ENCODE measurements around the gene MLPH.

MLPH gene

DNA sequence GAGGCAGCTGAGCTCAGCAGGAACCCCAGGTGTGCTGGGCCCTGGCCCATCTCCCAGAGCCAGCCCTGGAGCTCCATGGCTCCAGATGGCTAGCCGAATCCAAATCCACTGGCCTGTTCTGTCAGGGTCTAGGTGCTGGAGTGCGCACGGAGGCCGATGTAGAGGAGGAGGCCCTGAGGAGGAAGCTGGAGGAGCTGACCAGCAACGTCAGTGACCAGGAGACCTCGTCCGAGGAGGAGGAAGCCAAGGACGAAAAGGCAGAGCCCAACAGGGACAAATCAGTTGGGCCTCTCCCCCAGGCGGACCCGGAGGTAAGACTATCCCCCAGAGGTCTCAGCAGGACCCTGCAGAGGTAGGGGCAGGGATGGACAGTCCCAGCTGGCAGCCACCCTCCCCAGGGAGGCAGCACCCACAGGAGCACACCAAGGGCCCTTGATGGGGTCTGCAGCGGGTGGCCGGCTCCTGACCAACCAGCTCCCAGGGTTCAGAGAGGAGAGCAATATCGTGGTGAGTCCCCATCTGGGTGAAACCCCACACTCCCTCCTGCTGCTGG, 53.2 kb downstream of the MLPH start:
- FAIRE-seq, result no peak
- TF ChIP-seq POLR2A (IDR thresholded peaks at IDR 0.05; ENCODE audit: low read depth, low read length) (no peak), PAX5 (IDR thresholded peaks at IDR 0.05; ENCODE audit: insufficient read depth, low read length, severe bottlenecking) (no peak), POLR2AphosphoS5 (IDR thresholded peaks at IDR 0.05; ENCODE audit: low read depth, low read length) (no peak), POU2F2 (IDR thresholded peaks at IDR 0.05; ENCODE audit: low read depth, low read length) (no peak), SPI1 (IDR thresholded peaks at IDR 0.05; ENCODE audit: low read depth, low read length) (no peak), TAF1 (IDR thresholded peaks at IDR 0.05; ENCODE audit: low read depth, low read length) (no peak)
- DNase-seq (ENCODE audit: insufficient read length, low spot score), result no peak

DNA sequence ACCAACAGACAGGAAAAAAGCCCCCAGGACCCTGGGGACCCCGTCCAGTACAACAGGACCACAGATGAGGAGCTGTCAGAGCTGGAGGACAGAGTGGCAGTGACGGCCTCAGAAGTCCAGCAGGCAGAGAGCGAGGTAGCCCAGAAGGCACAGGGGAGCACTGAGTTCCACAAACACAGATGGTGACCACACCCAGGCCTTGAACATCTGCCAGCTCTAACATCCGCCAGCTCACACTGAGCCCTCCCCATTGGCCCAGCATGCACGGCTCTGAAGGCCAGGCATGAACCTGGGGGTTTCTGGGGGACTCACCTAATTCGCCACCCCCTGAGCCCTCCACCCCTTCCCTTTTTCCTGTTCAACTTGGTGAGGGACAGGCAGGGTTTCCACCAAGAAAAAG, 53.8 kb downstream of the MLPH start:
- FAIRE-seq (no peak), DNase-seq (ENCODE audit: insufficient read length, low spot score) (no peak)
- TF ChIP-seq POLR2AphosphoS5 (IDR thresholded peaks at IDR 0.05; ENCODE audit: low read depth, low read length) (no peak), SPI1 (IDR thresholded peaks at IDR 0.05; ENCODE audit: low read depth, low read length) (no peak), PAX5 (IDR thresholded peaks at IDR 0.05; ENCODE audit: insufficient read depth, low read length, severe bottlenecking) (no peak), POLR2A (IDR thresholded peaks at IDR 0.05; ENCODE audit: low read depth, low read length) (no peak), TAF1 (IDR thresholded peaks at IDR 0.05; ENCODE audit: low read depth, low read length) (no peak), POU2F2 (IDR thresholded peaks at IDR 0.05; ENCODE audit: low read depth, low read length) (no peak)

DNA sequence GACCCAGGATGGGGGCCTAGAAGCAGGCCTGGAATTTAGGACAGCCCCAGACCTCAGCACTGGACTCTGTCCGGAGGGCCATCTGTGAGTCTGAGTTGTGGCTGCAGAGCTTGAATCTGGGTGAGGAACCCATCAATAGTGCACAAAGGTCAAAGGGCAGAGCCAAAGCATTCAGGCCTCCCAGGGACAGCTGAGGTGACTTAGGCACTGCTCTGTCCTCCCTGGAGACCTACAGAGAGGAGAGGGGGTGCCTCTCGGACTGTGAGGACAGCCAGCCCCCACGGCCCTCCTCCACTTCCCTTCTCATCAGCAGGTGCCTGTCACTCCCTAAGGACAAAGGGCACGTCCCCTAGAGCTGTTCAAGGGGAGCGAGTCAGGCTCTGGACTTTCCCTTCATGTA, 54.2 kb downstream of the MLPH start:
- TF ChIP-seq POLR2AphosphoS5 (IDR thresholded peaks at IDR 0.05; ENCODE audit: low read depth, low read length) (no peak), POLR2A (IDR thresholded peaks at IDR 0.05; ENCODE audit: low read depth, low read length) (no peak), PAX5 (IDR thresholded peaks at IDR 0.05; ENCODE audit: insufficient read depth, low read length, severe bottlenecking) (no peak), TAF1 (IDR thresholded peaks at IDR 0.05; ENCODE audit: low read depth, low read length) (no peak), POU2F2 (IDR thresholded peaks at IDR 0.05; ENCODE audit: low read depth, low read length) (no peak), SPI1 (IDR thresholded peaks at IDR 0.05; ENCODE audit: low read depth, low read length) (no peak)
- no peak for FAIRE-seq
- DNase-seq (ENCODE audit: insufficient read length, low spot score), result no peak

DNA sequence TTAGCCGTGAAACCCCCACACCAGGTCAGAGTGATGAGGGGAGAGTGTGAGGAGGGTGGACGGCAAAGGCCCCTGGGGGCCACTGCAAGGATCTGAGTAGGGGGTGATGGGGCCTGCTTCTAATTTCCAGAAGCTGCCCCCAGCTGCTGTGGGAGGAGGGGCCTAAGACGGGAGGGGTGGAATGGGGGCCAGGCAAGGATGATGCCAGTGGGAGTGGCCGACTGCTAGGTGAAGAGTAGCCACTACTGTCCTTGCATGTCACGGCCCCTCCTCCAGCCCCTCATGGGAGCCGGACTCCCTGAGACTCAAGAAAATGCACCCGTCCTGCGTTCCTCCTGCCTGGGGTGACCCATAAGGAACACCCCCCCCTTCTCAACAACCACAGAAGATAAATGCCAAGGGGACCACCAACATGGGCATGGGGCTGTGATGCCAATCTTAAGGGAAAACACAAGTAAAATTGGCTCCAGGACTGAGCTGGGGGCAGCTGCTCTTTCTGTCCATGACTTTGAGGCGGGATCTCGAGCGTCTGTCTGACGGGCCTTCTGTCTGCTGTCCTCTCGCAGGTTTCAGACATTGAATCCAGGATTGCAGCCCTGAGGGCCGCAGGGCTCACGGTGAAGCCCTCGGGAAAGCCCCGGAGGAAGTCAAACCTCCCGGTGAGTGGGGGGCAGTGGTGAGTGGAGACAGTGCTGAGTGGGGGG, 55.1 kb downstream of the MLPH start:
- TF ChIP-seq POLR2AphosphoS5 (IDR thresholded peaks at IDR 0.05; ENCODE audit: low read depth, low read length) (no peak), TAF1 (IDR thresholded peaks at IDR 0.05; ENCODE audit: low read depth, low read length) (no peak), SPI1 (IDR thresholded peaks at IDR 0.05; ENCODE audit: low read depth, low read length) (no peak), POU2F2 (IDR thresholded peaks at IDR 0.05; ENCODE audit: low read depth, low read length) (no peak), POLR2A (IDR thresholded peaks at IDR 0.05; ENCODE audit: low read depth, low read length) (no peak), PAX5 (IDR thresholded peaks at IDR 0.05; ENCODE audit: insufficient read depth, low read length, severe bottlenecking) (no peak)
- no peak for DNase-seq (ENCODE audit: insufficient read length, low spot score)
- FAIRE-seq, result no peak

DNA sequence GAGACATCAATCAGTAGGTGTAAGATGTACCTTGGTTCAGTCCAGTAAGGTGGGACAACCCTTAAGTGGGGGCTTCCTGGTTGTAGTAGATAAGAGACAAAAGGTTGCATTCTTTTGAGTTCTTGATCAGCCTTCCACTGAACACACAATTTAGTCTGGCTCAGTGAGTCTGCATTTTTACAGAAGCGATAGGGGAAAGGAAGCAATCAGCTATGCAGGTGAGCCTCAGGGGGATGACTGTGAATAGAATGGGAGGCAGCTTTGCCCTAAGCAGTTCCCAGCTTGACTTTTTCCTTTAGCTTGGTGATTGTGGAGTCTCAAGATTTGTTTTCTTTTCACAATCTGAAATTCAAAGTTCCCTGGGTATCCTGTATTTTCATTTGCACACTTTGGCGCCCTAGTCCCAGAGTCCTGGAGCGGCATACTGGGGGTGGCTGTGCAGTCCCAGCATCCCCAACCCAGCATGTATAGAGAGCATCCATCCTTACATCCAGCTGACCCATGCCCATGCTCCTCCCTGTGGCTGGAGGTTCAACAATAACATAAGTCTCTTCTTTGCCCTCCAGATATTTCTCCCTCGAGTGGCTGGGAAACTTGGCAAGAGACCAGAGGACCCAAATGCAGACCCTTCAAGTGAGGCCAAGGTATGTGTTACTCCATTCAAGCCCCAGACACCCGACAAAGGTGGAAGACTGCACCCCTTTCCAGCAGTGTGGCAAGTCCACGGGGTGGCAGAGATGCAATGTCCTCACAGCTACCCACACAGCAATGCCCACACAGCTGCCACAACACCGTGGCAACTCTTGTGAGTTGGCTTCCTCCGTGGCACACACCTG, 59.2 kb downstream of the MLPH start:
- DNase-seq (ENCODE audit: insufficient read length, low spot score), result no peak
- no peak for TF ChIP-seq SPI1 (IDR thresholded peaks at IDR 0.05; ENCODE audit: low read depth, low read length)
- TF ChIP-seq PAX5 (IDR thresholded peaks at IDR 0.05; ENCODE audit: insufficient read depth, low read length, severe bottlenecking), result no peak
- TF ChIP-seq POLR2A (IDR thresholded peaks at IDR 0.05; ENCODE audit: low read depth, low read length), result no peak
- TF ChIP-seq TAF1 (IDR thresholded peaks at IDR 0.05; ENCODE audit: low read depth, low read length), result no peak
- no peak for TF ChIP-seq POU2F2 (IDR thresholded peaks at IDR 0.05; ENCODE audit: low read depth, low read length)
- TF ChIP-seq POLR2AphosphoS5 (IDR thresholded peaks at IDR 0.05; ENCODE audit: low read depth, low read length), result no peak
- no peak for FAIRE-seq

DNA sequence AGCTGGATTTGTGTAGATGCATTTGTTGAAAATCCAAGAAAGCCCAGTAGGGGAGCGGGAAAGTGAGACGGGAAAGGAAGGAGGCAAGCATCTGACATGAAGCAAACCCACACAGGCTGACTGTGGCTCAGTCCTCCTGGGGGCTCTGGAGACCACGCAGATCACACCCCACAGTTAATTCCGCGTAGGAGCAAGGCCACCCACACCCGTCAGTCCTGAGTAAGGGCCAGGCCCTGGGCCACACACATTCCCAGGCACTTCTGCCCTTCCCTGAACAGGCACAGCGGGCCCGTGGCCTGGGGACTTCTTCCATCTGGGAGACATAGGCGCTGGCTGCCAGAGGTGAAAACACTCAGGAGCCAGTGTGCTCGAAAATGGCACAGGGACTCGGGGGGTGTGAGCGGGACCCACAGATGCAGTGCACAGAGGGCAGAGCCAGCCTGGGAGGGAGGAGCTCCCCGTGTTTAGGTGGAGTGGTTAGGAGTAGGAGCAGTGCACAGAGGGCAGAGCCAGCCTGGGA, 59.9 kb downstream of the MLPH start:
- DNase-seq (ENCODE audit: insufficient read length, low spot score) (no peak), FAIRE-seq (no peak)
- TF ChIP-seq PAX5 (IDR thresholded peaks at IDR 0.05; ENCODE audit: insufficient read depth, low read length, severe bottlenecking) (no peak), TAF1 (IDR thresholded peaks at IDR 0.05; ENCODE audit: low read depth, low read length) (no peak), SPI1 (IDR thresholded peaks at IDR 0.05; ENCODE audit: low read depth, low read length) (no peak), POLR2AphosphoS5 (IDR thresholded peaks at IDR 0.05; ENCODE audit: low read depth, low read length) (no peak), POU2F2 (IDR thresholded peaks at IDR 0.05; ENCODE audit: low read depth, low read length) (no peak), POLR2A (IDR thresholded peaks at IDR 0.05; ENCODE audit: low read depth, low read length) (no peak)

DNA sequence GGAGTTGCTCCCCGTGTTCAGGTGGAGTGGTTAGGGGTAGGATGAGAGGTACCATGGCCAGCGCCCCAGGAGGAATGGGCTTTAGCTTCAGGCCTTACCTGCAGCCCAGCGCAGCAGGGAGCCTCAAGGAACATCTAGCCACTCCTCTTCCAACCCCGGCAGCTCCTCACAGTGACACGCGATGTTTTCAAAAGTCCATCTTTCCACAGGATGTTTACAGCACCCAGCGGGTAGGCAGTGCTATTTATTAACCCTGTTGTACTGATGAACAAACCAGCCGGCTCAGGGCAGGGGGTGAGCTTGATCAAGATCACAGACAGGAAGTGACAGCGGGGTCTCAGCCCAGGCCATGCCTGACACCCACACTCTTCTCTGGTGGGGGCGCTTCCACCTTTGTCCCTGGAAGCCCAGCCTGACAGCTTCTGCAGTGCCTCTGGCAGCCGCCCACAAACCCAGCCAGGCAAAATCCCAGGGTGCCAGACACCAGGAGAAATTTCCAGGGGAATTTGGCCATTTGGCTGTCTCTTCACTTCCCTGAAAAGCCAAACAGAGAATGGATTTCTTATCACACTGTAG, 60.9 kb downstream of the MLPH start:
- DNase-seq (ENCODE audit: insufficient read length, low spot score) (no peak), FAIRE-seq (no peak)
- TF ChIP-seq POLR2A (IDR thresholded peaks at IDR 0.05; ENCODE audit: low read depth, low read length) (no peak), SPI1 (IDR thresholded peaks at IDR 0.05; ENCODE audit: low read depth, low read length) (no peak), POU2F2 (IDR thresholded peaks at IDR 0.05; ENCODE audit: low read depth, low read length) (no peak), POLR2AphosphoS5 (IDR thresholded peaks at IDR 0.05; ENCODE audit: low read depth, low read length) (no peak), PAX5 (IDR thresholded peaks at IDR 0.05; ENCODE audit: insufficient read depth, low read length, severe bottlenecking) (no peak), TAF1 (IDR thresholded peaks at IDR 0.05; ENCODE audit: low read depth, low read length) (no peak)

DNA sequence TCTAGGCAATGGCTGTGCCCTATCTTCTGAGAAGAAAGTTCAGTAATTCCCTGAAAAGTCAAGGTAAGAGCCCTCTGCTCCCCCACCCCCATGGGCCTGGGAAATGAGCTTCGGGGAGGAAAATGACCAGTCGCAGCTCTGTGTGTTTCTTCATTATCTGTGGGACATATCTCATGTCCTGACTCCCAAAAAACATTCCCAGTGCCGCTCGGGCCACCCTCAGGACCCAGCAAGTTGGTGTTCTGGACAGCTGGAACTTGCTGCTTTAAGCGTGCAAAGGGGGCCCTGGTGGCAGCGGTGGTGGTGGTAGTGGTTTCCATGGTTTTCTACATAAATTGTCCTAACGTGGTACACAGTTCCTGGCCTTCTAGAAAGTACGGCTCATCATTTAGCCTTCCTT, 62.2 kb downstream of the MLPH start:
- FAIRE-seq (no peak), DNase-seq (ENCODE audit: insufficient read length, low spot score) (no peak)
- TF ChIP-seq POU2F2 (IDR thresholded peaks at IDR 0.05; ENCODE audit: low read depth, low read length) (no peak), TAF1 (IDR thresholded peaks at IDR 0.05; ENCODE audit: low read depth, low read length) (no peak), SPI1 (IDR thresholded peaks at IDR 0.05; ENCODE audit: low read depth, low read length) (no peak), POLR2A (IDR thresholded peaks at IDR 0.05; ENCODE audit: low read depth, low read length) (no peak), PAX5 (IDR thresholded peaks at IDR 0.05; ENCODE audit: insufficient read depth, low read length, severe bottlenecking) (no peak), POLR2AphosphoS5 (IDR thresholded peaks at IDR 0.05; ENCODE audit: low read depth, low read length) (no peak)
